Smooth muscle cell (in vitro differentiated cells): ENCODE measurements around the gene PRKCE. TPM values are rescaled to one million over a fixed set of nuclear protein-coding genes. Genes with fewer than 3 reads are reported as not detected.

ENCODE experiments used
- DNase-seq: peaks from one replicate; lab custom pipeline; 2025; ENCODE audit not compliant: unreplicated experiment; lab: John Stamatoyannopoulos, UW
- H2AFZ ChIP-seq: fragments of 200-600 bp; sonication (generic); 2 replicates; pipeline ENCODE4 v1.6.0; 2016; ENCODE audit warnings: antibody characterized with exemption, low read depth, mild to moderate bottlenecking
- H3F3A ChIP-seq: fragments of 200-600 bp; sonication (generic); 2 replicates; pipeline ENCODE4 v1.6.0; 2017; ENCODE audit warnings: antibody characterized with exemption, low read depth
- H3K27ac ChIP-seq: fragments of 200-600 bp; sonication (generic); 2 replicates; pipeline ENCODE4 v1.5.1; 2016; ENCODE audit warnings: low read depth, mild to moderate bottlenecking
- H3K27me3 ChIP-seq: fragments of 200-600 bp; sonication (generic); 2 replicates; pipeline ENCODE4 v1.6.1; 2016; ENCODE audit warnings: low read depth, mild to moderate bottlenecking
- H3K36me3 ChIP-seq: fragments of 200-600 bp; sonication (generic); 2 replicates; pipeline ENCODE4 v1.5.1; 2016; ENCODE audit warnings: low read depth
- H3K4me1 ChIP-seq: fragments of 200-600 bp; sonication (generic); 2 replicates; pipeline ENCODE4 v1.5.1; 2016; ENCODE audit warnings: low read depth
- H3K4me2 ChIP-seq: fragments of 200-600 bp; sonication (generic); 2 replicates; pipeline ENCODE4 v1.6.0; 2016; ENCODE audit warnings: mild to moderate bottlenecking
- H3K4me3 ChIP-seq: fragments of 200-600 bp; sonication (generic); 2 replicates; pipeline ENCODE4 v1.5.1; 2016; ENCODE audit warnings: mild to moderate bottlenecking
- H3K79me2 ChIP-seq: fragments of 200-600 bp; sonication (generic); 2 replicates; pipeline ENCODE4 v1.6.0; 2016; ENCODE audit warnings: low read depth, mild to moderate bottlenecking
- H3K9ac ChIP-seq: fragments of 200-600 bp; sonication (generic); 2 replicates; pipeline ENCODE4 v1.6.0; 2016; ENCODE audit warnings: low read depth
- H3K9me3 ChIP-seq: fragments of 200-600 bp; sonication (generic); replicated peaks from 2 replicates; pipeline ENCODE4 v1.5.1; 2016; ENCODE audit warnings: low read depth
- H4K20me1 ChIP-seq: fragments of 200-600 bp; sonication (generic); 2 replicates; pipeline ENCODE4 v1.6.0; 2016; ENCODE audit warnings: low read depth
- WGBS: methylation state at CpG from one replicate; pipeline ENCODE4 v1.1.7; 2016; ENCODE audit warnings: low lambda C conversion rate; 5-methylcytosine and 5-hydroxymethylcytosine counted together
- polyA plus RNA-seq: library from polyadenylated mRNA; unstranded; fragments of >200 nt; fragmentation: Nextera tagmentation; extraction: Ambion mirVana; gene quantifications from 2 replicates; pipeline ENCODE4 v1.2.1, GENCODE V29; 2016
- total RNA-seq: library from RNA; depleted of rRNA; stranded (reverse); fragments of >200 nt; gene quantifications from 2 replicates; pipeline ENCODE4 v1.2.3, GENCODE V29; 2014
- TF ChIP-seq, protein P1 (sequence below): fragments of 200-600 bp; sonication (generic); IDR thresholded peaks from 2 replicates; pipeline ENCODE4 v1.5.1; 2017; ENCODE audit warnings: borderline replicate concordance, mild to moderate bottlenecking, antibody characterized with exemption; ENCODE audit not compliant: insufficient read depth, poor library complexity, severe bottlenecking

Gene PRKCE
- total and polyA plus RNA-seq, 2 experiments from 2014 or later = 20.6 to 29.1 TPM

DNA sequence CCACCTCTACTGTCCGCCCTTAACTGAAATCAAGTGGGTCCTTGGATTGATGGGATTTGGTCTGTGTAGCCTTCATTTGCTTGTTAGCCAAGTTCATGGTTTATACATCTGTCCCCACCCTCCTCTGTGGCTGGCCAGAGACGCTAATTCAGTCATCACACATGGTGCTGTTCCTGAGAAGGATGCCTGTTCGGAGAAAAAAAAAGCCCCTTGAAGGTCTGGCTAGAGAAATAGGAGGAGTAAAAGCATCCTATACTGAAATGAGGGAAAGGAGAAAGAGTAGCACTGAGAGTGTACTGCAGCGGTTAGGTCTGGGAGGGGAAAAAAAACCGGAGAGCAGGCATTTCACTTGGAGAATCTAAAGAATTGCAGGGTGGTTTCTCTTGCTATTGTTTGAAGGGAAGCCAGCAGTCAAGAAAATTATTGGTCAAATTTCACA lies 465.1 kb downstream of the PRKCE start:
- Histone ChIP-seq H3K9me3 (no peaks in the 10 kb centered on the region), H3K27ac (no peak overlapping the region), H2AFZ (no peak overlapping the region), H3F3A (no peaks in the 10 kb centered on the region), H3K4me3 (no peak overlapping the region), H3K4me2 (no peak overlapping the region), H3K79me2 (no peaks in the 10 kb centered on the region), H3K27me3 (no peaks in the 10 kb centered on the region), H3K36me3 (no peaks in the 10 kb centered on the region), H4K20me1 (peaks cover 3% of the 10 kb centered on the region), H3K4me1 (peaks cover 4% of the 10 kb centered on the region), H3K9ac (no peak overlapping the region)
- TF ChIP-seq, protein P1, sequence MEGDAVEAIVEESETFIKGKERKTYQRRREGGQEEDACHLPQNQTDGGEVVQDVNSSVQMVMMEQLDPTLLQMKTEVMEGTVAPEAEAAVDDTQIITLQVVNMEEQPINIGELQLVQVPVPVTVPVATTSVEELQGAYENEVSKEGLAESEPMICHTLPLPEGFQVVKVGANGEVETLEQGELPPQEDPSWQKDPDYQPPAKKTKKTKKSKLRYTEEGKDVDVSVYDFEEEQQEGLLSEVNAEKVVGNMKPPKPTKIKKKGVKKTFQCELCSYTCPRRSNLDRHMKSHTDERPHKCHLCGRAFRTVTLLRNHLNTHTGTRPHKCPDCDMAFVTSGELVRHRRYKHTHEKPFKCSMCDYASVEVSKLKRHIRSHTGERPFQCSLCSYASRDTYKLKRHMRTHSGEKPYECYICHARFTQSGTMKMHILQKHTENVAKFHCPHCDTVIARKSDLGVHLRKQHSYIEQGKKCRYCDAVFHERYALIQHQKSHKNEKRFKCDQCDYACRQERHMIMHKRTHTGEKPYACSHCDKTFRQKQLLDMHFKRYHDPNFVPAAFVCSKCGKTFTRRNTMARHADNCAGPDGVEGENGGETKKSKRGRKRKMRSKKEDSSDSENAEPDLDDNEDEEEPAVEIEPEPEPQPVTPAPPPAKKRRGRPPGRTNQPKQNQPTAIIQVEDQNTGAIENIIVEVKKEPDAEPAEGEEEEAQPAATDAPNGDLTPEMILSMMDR = no peak
- 84% methylated on average over 5 of the region's 5 CpGs for WGBS
- DNase-seq = no peak

DNA sequence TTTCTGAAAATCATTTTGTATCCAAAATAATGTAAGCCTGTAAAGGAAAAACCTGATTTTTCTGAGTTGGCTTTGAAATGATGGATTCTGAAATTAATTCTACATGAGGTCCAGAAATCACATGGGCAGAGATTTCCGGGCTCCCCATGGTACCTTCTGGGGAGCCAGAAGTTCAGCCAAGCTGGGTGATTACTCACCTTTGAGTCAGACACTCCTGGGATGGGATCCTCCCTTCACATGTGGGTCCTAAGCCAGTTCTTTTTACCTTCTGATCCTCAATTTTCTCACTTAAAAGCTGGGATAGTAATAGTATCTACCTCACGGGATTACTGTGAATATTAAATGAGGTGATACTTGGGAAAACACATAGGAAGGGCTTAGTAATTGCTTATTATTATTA lies 465.9 kb downstream of the PRKCE start:
- 94% methylated on average over 2 of the region's 2 CpGs for WGBS
- no peak overlapping the region for H3K4me3 ChIP-seq
- H3K9me3 ChIP-seq = no peaks in the 10 kb centered on the region
- no peak overlapping the region for H2AFZ ChIP-seq
- no peak for DNase-seq
- no peak overlapping the region for H3K4me2 ChIP-seq
- peaks cover 3% of the 10 kb centered on the region for H4K20me1 ChIP-seq
- no peaks in the 10 kb centered on the region for H3K36me3 ChIP-seq
- H3F3A ChIP-seq = no peaks in the 10 kb centered on the region
- H3K79me2 ChIP-seq = no peaks in the 10 kb centered on the region
- no peak overlapping the region for H3K27ac ChIP-seq
- H3K9ac ChIP-seq = no peak overlapping the region
- H3K27me3 ChIP-seq = no peaks in the 10 kb centered on the region
- peaks cover 4% of the 10 kb centered on the region for H3K4me1 ChIP-seq
- TF ChIP-seq, protein P1 = no peak

DNA sequence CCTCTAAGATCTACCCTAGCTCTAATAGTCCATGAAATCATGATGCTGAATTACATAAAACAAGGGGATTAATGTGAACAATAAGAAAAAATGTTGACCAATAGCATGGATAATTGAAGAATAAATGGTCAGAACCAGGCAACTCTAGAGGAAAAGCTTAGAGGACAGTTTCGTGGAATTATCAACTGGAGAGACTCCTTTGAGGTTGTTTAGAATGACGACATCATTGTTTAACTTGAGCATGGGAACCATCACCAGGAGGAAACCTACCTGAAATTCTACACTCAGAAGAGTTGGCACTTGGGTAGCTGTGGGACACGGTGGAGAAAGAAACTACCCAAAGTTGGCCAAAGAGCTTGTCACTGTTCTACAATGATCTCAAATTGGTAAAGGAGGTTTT lies 466.5 kb downstream of the PRKCE start:
- Histone ChIP-seq H3K9me3 (no peaks in the 10 kb centered on the region), H3K79me2 (no peaks in the 10 kb centered on the region), H2AFZ (no peak overlapping the region), H4K20me1 (peaks cover 3% of the 10 kb centered on the region), H3F3A (no peaks in the 10 kb centered on the region), H3K4me3 (no peak overlapping the region), H3K27ac (no peak overlapping the region), H3K36me3 (no peaks in the 10 kb centered on the region), H3K9ac (no peak overlapping the region), H3K4me2 (no peak overlapping the region), H3K27me3 (no peaks in the 10 kb centered on the region), H3K4me1 (peaks cover 4% of the 10 kb centered on the region)
- WGBS = 92% methylated on average over 3 of the region's 3 CpGs
- TF ChIP-seq, protein P1 = no peak
- DNase-seq = no peak

DNA sequence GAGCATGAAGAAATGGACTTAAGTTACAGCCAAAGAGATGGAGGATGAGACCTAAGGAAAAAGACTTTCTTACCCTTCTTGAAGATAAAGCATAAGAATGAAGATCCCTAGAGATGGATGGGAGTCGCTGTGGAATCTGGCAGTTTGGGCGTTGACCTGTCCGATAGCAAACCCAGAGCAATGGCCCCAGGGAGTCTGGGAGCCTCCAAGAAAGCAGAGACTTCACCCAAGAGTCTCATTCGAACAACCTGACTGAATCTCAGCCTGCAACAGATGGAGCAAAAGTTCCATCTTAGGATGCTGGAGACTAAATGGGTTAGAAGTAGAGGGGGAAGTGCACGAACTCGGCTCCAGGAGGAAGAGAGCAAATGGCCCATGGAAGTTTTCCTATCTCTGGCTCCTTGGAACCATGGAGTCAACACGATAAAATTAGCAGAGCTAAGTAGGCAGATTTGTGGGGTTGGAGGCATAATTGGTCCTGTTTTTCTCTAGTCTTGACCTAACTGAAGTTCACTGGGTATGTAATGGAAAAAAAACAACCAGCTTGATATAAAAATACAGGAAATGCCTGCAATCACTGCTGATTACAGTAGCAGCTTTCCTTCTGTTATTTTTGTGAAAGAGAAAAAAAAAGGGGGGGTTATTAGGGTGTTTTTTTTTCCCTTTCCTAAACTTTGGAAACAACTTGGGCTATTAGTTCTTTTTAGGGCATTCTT lies 467.3 kb downstream of the PRKCE start:
- WGBS = 86% methylated on average over 7 of the region's 7 CpGs
- Histone ChIP-seq H3K27me3 (no peaks in the 10 kb centered on the region), H3K4me1 (peaks cover 4% of the 10 kb centered on the region), H3K79me2 (no peaks in the 10 kb centered on the region), H3K4me2 (peak overlapping the region; percentile 52), H3F3A (no peaks in the 10 kb centered on the region), H3K9me3 (no peaks in the 10 kb centered on the region), H3K36me3 (no peaks in the 10 kb centered on the region), H3K4me3 (no peak overlapping the region), H3K9ac (no peak overlapping the region), H2AFZ (no peak overlapping the region), H3K27ac (peak overlapping the region; percentile 2), H4K20me1 (peaks cover 3% of the 10 kb centered on the region)
- TF ChIP-seq, protein P1 = no peak
- no peak for DNase-seq
